NCI-H345 (cell line): ENCODE results near the gene SLC6A17.

ENCODE experiments used
- DNase-seq: peaks from one replicate; lab custom pipeline; 2025; lab: John Stamatoyannopoulos, UW

Gene SLC6A17

DNA sequence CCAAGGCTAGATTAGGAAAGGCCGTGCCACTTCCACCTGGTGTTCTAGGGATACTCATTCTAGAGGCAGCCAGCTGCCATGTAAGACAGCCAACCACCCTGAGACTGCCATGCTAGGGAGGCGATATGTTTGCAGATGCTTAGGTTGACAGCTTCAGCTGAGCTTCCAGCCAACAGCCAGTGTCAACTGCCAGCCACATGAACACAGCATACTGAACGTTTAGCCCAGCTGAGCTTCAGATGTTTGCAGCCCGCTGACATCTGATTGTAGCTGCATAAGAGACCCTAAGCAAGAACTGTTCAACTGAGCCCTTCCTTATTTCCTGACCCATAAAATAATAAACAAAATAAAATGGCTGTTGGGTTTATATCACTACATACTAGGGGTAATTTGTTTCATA is 54.9 kb downstream of the SLC6A17 start:
- no peak for DNase-seq

DNA sequence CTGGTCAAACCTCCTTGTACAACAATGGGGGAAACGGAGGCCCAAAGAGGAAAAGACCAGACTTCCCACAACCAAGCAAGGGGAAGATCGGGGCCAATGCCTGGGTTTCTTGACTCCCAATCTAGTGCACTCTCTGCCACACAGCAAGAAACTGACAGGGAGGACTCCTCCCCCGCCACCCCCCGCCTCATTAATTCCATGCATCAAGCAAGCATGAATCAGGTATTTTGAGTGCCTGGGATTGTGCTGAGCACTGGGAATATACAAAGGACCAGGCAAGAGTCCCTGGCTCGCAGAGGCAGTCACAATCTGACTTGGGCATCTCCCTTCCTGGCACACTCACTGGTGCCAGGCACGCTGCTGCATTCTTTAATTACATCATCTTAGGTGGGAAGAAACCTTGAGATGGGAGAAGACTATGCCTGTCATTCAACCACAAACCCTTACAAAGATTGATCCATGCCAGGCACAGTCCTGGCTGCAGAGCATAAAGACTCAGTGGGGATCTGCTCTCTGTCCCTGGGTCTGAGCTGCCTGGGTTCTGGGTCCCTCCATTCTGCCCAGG is 55.4 kb downstream of the SLC6A17 start:
- no peak for DNase-seq

DNA sequence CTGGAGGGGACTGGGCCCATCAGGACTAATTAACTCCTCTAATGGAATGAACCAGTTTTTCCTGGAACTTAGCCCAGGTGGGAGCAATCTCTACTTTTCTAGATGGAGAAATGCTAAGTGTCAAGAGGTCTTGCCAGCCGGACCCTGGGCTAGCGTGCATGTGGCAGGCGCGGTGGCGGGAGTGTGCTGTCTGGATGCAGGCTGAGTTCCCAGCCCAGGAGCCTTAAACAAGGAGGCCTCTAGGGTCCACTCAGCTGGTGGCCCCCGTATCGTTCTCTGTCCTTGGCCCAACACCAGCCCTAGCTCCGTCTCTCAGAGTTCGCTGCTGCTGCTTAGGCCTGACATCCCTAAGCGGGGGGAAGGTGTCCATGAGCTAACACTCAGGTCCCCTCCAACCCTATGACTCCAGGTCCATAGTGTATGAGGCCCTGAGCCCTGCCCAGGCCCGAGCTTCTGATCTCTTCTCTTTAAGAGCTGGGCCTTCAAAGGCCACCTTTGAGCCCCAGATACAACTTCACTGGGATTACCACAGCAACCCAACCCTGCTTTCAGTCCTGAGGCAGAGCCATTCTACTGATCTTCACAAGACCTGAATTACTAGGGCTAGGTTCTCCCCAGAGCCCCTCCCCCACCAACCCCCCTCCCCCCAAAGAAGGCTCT is 56.1 kb downstream of the SLC6A17 start:
- no peak for DNase-seq

DNA sequence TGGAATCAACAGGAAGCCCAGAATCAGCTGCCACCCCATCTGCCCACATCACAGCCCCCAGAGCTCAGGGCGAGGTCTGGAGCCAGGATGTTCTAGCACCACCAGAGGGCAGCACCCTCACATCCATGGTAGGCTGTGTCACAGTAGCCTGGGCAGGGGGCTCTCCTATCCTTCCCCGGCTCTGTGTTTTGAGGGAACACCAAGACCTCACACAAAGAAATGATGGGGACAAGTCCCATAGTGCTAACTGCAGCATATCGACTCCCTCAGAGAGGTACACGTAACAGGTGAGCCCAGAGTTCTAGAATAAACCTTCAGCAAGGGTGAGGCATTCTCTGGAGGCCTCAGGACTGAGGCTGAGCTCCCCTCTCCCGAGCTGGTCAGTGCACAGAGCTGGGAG is 57.5 kb downstream of the SLC6A17 start:
- peak; percentile 70 for DNase-seq

DNA sequence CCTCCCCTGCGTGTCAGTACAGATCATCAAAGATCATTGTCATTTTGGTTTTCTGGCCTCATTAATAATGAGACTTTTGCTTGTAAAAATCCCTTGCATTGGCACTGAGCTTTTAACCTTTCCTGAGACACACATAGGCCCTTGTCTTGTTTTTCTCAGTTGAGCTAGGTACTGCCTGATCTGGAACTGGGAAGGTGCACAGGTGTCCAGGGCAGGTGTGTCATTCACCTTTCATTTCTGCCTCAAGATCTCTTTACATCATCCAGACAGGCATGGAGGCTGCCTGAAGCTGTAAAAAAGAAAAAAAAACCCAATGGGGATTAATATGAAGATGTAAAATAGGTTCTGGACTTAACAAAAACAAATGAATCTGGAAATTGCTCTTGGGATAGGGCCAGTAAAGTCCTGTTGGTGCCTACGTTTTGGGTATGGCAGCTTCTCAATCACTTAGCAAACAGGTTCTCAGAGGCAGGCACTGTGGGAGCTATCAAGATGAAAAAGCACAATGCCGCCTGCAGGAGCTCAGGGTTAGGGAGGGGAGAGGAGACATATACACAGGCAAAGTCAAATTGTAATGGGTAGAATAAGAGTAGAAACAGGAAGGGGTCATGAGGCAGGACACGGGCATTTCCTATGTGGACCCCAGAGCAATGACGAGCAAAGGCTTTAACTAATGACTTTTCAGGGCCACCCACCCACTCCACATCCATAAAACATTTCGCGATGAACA is 58.8 kb downstream of the SLC6A17 start:
- peak; percentile 22 for DNase-seq

DNA sequence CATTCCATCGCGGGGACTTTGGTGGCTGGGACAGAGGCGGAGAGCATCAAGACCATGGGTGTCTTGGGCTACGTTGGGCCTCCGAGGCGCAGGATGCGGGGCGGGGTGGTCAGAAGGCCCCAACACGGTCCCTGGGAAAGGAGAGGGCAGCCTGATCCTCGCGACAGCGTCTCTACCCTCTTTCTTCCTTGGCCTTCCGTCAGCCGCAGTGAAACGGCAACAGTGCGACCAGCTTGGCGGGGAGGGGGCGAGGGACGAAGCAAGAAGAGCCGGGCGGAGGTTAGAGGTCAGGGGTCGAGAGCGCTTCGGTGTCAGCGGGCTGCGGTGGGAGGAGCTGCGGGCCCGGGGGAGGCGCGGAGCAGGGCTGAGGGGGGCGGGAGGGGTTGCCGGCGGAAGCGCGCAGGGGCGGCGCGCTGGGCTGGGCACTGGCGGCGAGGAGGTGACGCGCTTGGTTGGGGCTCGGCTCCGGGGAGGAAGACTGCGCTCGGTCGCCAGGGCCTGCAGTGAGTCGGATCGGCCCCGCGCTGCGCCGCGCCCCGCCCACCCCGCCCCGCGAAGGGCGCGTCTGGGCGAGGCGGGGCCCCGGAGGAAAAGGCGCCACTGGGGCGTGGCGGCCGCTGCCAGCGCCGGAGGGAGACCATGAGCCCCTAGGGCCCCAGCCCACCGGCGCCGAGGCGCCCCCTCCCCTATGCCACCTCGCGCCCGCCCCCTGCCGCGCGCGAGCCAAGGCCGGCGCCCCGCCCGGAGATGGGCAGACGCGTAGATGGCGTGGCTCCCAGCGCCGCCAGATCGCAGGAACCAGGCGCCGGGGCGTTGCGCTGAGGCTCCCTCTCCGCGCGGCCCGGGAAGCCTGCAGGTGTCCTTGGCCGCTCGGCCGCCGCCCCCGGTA is 59.7 kb downstream of the SLC6A17 start, which contains the start of gene KCNC4:
Gene KCNC4 (plus strand): TSS at position 600 of the 889 bp plus-strand sequence. CDS start 1,186 bp downstream, outside the sequence.
- DNase-seq, result peak; percentile 84

DNA sequence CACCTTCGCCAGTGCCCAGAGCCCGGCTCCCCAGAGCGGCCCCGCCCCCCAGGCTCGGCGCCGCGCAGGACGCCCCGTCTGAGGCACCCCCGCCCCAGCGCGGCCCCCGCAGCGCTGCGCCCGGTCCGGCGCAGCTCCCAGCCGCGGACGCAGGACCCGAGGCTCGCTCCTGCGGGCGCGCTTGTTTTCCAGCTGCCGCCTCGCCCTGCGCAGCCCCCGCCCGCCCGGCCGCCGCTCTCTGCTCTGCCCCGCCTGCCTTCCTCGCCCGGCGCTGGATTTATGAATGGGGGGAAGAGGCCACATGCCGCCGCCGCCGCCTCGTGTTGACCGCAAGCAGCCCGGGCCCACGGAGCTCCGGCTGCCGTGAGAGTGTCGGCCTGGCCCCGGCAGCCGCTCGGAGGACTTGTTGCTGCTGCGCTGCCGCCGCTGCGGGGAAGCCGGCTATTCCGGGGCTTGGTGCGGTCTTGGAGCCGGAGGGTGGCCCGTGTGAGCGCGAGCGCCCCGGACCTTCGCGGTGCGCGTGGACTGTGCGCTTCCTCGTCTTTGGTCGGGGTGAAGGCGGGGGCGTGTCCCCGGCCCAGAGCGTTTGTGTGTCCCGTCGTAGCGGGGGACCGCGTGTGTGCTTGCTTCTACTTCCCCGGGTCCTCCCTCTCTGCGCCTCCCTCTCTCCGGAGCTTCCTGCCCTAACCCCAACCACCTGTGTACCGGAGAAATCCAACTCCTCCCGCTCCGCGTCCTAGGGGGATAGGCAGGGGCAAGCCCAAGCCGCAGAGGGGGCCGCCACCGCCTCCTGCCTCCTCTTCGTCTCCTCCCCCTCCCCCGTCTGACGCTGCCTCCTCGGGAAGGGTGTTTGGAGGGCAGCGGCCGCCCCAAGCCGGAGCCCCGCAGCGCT is 60.6 kb downstream of the SLC6A17 start:
- DNase-seq, result peak; percentile 58

DNA sequence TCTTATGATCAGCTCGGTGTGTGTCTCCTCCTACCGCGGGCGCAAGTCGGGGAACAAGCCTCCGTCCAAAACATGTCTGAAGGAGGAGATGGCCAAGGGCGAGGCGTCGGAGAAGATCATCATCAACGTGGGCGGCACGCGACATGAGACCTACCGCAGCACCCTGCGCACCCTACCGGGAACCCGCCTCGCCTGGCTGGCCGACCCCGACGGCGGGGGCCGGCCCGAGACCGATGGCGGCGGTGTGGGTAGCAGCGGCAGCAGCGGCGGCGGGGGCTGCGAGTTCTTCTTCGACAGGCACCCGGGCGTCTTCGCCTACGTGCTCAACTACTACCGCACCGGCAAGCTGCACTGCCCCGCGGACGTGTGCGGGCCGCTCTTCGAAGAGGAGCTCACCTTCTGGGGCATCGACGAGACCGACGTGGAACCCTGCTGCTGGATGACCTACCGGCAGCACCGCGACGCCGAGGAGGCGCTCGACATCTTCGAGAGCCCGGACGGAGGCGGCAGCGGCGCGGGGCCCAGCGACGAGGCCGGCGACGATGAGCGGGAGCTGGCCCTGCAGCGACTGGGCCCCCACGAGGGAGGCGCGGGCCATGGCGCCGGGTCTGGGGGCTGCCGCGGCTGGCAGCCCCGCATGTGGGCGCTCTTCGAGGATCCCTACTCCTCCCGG is 61.3 kb downstream of the SLC6A17 start:
- DNase-seq, result peak; percentile 35

DNA sequence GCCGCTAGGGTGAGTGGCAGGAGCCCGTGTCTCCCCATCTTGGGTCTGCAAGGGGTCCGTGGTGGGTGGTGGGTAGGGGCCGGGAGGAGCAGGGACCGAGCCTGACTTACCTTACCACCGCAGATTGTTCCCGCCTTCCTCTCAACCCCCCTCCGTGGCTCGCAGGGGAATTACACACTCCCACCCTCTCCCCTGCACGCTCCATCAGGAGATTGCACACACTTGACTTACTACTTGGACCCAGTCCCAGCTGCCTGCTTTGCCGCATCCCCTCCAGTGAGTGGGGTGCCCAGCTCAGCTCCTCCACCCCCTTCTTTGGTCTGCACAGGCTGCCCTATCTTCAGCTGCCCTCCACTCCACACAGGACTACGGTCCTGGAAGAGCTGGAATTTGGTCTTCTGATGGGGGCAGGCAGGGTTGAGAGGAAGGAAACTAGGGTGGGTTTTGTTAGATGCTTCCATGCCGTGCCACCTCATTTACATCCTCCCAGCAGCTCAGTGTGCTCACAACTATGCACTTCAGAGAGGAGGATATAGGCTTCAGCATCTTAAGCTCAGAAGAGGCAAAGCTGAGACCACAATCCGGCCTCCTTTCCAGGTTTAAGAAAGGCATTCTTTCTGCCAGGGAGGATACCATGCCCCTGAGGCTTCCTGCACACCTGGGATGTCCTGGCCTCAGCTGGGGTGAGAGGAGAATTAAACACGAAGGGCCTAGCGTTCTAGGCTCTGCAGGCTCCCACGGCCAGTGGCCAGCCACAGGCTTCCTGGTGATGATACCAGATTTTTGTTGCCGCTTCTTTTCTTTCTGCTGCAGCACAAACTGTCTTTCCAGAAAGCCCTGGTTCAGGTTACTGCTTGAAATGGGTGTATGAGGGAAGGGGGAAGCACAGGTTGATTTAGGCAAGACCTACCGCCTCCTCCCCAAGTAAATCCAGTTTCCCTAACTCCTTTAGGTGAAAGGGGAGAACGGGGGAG is 62.2 kb downstream of the SLC6A17 start:
- DNase-seq, result peak; percentile 70

DNA sequence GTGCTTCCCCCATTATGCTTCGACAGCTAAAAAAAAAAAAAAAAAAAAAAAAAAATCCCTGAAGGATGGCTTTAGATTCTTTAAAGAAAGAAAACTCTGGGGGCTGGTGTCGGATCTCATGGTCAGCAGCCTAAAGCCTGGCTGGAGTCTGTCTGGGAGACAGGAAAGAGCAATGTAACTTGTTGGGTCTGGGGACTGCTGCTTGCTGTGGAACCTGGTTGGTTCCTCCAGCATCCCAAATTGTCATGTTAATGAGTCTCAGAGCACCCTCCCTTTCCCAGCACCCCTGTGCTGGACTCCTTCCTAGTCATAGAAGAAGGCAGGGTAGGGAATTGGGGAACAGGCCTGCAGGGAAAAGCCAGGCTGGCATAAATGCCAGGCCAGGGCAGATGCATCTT is 62.8 kb downstream of the SLC6A17 start:
- no peak for DNase-seq

DNA sequence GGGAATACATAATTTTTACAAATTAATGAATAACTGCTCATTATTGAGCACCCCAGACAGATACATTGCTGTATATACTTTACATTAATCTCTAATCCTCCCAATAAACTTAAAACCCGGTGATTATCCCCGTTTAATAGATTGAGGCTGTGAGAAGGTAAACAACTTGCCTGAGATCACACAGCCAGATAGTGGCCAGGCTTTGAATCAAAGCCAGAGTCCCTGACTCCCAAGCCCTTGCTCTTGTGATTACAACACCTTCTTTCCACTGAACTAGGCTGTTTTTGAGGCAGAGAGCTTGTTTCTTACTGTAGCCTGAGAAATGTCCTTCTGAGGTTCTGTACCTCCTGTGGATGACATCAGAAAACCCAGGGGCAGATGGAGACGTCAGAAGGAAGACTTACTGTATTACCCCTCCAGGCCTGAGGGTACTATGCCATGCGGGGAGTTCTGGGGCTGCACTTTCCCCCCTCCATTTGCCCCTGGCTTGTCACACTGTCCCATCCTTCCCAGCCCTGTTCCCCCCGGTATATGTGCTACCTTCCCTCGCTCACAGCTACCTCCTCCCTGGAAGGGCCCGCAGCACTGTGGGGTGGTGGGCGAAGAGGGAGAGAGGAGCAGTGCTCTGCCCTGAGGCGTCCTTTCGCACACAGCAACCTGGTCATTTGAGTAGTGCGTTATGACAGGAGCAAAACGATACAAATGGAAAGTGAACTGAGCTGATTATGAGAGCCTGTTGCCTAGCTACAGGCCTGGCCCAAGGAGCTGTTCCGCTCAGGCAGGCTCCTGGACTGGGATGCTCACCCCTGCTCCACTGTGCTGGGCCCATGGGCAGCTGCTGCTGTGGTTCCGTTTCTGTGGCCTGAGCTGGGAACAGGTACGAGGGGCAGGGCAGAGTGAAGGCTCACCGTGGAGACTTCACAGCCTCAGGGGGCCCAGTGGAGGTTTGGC is 64.4 kb downstream of the SLC6A17 start:
- no peak for DNase-seq

DNA sequence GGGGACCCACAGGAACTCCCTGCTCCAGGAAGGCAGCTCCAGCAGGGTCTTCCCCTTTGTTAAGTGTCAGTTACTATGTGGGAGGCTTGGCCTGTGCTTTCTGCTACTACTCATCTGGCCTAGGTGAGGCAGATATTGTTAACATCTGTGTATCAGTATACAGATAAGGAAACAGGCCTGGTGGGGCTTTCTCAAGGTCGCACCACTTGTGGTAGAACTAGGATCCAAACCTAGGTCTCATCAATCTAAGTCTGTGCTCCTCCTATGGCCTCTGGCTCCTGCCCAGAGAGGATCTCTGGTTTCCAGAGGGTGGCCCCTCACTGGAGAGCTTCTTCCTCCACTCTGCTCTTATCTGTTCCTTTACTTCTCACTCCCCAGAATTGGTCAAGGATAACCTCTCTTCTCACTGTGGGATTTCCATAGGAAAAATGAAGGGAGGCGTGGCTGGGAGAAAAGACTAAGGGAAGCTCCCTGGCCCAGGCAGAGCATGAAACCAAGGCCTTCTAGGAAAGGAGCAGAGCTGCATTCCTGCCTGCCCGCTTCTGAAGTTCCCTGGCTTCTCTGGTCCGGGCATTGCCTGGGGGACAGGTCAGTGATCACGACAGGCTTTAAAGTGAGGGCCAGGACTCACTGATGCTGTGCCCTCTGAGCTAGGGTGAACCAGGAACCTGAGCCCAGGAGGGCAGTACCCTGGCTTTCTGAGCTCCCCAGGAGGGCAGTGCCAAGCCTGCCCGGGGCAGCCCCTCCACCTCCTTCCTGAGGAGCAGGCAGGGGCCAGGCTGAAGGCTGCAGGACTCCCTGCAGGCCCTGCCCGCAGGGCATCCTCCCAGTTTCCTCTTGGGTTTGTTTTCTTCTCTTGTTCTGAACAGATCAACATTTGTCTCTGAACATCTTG is 65.6 kb downstream of the SLC6A17 start:
- DNase-seq, result no peak

DNA sequence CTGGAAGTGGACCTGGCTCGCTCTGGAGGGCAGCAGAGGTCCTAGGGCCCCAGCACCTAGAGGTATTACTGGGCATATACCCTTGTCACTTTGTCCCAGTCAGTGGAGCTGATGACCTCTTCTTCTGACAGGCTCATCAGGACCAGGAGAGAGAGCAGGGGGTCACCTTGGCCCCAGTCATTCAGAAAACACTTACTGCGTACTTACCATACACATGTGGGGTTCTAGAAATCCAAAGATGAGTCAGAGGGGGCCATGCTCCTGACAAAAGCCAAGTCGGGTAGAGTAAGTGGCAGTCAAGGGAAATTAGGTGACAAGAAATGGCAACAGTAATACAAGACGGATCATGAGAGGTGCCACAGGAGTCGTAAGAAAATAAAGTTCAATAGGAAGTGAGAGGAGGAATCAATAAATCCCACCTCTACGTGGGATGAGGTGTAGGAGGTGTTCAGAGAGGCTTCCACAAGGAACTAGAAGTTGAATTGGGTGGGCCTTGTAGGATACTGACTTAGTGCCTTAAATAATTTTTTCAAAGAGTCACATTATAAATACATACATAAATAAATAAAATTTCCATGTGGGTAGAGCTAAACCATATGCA is 66.7 kb downstream of the SLC6A17 start:
- no peak for DNase-seq

DNA sequence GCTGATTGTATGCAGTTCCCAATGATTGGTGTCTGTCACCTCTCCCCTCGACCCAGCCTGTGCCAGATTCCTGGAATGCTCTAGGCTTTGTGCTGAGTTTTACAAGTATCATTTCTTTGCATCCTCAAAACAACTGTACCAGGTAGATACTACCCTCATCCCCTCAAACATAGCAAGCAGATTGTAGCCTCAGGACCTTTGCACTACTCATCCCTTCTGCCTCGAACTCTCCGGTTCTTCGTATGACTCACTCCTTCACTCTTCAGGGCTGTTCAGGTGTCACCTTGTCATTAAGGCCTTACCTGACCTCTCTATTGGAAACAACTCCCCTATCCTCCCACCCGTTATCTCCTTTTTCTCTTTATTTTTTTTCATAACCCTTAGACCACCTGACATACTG is 67.8 kb downstream of the SLC6A17 start:
- DNase-seq, result no peak

DNA sequence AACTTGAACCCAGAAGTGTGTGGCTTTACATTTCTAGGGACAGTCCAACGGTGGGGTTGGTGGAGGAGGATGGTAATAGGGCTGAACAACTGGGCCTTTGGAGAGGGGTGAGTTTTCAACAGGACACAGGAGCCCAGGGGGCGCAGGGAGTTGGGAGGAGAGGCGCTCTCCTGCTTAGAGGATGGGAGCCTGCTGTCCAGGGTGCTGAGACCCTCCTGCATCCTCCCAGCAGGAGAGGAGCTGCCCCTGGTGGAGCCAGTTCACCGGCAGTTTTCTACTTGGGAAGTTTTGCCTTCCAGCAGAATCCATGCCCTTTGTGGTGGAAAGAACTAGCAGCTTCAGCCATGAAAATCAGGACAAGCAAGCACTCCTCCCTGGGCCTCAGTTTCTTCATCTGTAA is 68.4 kb downstream of the SLC6A17 start:
- no peak for DNase-seq

DNA sequence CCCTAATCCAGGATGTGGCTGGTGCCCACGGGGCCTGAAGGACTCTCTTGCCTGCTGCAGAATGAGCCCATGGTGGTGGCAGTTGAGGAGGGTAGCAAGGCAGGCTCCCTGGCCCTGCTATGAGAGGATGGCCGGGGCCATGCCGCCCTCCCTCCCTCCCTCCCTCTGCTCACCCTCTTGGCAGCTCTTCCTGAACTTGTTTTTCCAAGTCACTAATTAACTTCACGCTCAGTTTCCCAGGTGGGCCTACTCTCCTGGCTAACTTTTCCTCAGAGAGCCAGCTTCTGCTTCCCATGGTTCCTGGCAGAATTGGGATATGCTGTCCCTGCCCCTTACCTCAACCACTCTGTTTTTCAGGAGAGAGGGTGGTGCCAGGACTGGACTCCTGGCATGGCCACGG is 70.0 kb downstream of the SLC6A17 start:
- DNase-seq, result no peak

DNA sequence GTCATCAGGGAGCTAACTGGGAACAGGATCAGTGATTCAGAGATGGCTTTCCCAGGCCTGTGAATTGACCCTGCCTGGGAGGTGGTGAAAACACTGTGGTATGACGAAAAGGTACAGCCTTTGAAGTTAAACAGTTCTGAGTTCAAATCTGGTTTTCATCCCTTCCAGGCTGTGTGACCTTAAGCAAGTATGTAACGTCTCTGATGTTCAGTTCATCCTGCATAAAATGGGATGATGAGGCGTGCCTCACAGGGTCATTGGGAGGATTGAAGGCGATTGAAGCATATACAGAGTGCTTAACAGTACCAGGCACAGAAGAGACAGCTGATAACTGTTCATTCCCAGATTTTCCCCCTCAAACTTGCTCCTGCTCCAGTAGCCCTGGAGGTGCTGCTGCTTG is 70.8 kb downstream of the SLC6A17 start:
- DNase-seq, result no peak
